NCI-H2107 treated with DMSO at 0.1 percent for 48 hours (cell line): ENCODE results near the gene ST7L.
A peak's percentile ranks its signal among the peaks of the same experiment; 100 is the strongest.

Experiments used
- DNase-seq: peaks from one replicate; lab custom pipeline; 2025; ENCODE audit not compliant: unreplicated experiment; lab: John Stamatoyannopoulos, UW

ST7L gene

GRCh38 chr1:112517231-112517630 lies 101.7 kb downstream of the ST7L start:
- DNase-seq, result no peak

DNA sequence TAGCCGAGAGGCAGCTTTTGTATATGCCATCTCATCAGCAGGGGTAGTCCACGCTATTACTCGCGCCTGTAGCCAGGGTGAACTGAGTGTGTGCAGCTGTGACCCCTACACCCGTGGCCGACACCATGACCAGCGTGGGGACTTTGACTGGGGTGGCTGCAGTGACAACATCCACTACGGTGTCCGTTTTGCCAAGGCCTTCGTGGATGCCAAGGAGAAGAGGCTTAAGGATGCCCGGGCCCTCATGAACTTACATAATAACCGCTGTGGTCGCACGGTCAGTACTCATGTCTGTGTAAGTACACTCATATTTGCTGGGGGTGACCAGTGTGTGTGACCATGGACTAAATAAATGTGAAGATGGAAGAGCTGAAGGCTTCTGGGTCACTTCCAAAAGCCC lies 102.8 kb downstream of the ST7L start:
- DNase-seq, result no peak

DNA sequence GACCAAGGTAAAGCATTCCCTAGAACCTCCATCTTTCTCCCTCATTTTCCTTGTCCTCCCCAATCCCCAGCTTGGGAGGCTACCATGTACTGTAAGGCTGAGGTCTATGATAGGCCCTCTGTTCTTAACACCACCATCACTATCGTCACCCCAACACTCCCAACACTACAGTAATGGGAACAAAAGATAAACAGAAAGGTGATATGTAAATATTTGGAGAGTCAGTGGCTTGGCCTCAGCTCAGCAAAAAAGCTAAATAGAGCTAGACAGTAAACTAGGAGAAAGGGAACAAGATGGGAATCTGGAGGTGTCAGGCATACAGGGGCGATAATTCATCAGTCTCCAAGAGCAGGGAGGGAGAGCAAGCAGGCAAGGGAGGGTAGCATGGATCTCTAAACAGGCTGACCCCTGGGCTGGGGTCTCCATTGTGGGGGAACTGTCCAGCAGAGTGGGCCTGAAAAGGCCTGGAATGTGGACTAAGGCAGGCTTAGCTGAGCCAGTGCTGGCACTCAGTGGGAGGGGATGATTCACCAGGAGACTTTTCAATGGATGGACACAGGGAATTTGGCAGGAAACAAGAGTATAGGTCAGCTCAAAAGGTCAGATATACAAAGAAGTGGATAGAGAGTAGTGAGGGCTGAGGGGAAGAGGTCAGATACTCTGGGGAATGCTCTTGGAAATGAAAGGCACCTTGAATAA lies 103.5 kb downstream of the ST7L start:
- DNase-seq, result no peak

DNA sequence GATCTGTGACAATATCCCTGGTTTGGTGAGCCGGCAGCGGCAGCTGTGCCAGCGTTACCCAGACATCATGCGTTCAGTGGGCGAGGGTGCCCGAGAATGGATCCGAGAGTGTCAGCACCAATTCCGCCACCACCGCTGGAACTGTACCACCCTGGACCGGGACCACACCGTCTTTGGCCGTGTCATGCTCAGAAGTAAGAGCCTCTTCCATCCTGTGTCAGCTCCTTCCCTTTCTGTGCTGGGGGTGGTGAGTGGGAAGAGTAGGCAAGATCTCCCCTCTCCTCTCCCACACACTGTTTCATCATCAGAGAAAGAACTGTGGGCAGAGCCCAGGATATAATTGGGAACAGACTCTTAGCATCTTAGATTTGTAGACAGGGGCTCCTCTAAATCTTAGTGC lies 104.0 kb downstream of the ST7L start:
- no peak for DNase-seq

DNA sequence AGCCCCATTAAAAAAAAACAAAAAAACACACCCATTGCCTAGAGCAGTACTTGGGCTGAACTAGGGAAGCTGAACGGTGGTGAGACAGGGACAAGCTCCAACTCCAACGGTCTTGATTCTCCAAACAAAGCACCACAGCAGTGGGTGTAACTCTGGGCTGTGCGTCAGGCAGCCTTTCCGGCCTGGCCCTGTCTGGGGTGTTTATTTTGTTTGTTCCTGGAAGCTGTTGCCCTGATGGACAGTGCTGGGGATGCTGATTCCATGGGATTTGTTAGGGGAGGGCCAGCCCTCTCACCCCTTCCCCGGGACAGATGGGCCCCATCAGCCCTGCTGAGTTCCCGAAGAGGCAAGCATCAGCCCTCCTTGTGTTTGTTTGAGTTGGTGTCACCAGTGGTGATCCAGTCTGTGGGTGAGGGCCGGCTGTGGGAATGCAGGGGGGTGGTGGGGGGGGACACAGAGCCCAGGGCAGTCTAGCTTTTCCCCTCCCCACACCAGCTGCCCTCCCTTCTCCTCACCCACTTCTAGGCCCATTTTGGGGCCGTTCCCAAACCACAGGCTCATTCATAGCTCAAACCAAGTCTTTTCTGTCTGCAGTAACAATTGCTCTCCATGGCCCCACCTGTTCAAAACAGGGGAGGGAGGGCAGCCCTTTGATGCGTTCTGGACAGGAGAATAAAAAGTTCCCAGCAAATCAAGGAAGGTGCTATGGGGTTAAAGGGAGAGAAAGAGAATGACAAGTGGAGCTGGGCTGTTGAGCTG lies 105.7 kb downstream of the ST7L start:
- peak; percentile 15 for DNase-seq

- no peak for DNase-seq
Measured at GRCh38 chr1:112511897-112512296, 107.0 kb downstream of the ST7L start.

DNA sequence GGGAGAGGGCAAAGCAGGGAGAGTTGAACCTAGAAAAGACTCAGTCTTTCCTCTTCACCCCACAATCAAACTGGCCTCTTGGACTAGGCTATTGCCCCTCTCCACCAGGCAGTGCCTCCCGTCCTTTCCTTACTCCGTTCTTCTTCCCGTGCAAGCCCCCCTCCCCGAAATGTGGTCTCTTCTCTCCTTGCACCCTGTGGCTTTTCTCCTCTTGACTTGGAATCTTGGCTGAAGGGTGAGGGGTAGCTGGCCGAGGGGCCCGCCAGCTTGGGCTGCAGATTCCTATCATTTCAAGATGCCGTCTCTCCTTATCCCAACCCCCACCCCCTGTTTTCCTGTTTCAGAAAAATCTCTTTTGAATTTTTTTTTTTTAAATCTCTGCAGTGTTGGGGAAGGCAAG lies 108.6 kb downstream of the ST7L start:
- no peak for DNase-seq

GRCh38 chr1:112509660-112510178 lies 109.2 kb downstream of the ST7L start:
- DNase-seq, result no peak

DNA sequence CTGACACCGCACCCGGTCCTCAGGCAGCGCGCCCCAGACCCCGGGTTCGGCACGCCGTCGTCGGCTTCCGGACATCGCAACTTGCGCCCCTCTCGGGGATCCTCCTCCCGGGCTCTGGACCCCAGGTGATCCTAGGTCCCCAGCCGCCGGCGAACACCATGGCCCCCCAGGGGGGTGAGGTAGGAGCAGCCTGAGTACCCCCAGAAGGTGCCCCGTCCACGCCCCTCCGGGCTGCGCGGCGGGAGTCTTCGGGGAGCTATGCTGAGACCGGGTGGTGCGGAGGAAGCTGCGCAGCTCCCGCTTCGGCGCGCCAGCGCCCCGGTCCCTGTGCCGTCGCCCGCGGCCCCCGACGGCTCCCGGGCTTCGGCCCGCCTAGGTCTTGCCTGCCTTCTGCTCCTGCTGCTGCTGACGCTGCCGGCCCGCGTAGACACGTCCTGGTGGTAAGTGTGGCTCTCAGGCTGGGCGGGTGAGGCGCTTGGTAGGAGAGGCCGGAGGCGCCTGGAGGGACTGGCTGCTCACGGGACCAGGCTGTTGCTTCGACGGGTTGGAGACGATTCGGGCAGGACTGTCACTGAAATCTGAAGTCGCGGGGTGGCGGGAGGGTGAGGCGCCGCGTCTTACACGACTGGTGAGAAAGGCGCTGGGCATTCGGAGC lies 109.8 kb downstream of the ST7L start:
- no peak for DNase-seq

DNA sequence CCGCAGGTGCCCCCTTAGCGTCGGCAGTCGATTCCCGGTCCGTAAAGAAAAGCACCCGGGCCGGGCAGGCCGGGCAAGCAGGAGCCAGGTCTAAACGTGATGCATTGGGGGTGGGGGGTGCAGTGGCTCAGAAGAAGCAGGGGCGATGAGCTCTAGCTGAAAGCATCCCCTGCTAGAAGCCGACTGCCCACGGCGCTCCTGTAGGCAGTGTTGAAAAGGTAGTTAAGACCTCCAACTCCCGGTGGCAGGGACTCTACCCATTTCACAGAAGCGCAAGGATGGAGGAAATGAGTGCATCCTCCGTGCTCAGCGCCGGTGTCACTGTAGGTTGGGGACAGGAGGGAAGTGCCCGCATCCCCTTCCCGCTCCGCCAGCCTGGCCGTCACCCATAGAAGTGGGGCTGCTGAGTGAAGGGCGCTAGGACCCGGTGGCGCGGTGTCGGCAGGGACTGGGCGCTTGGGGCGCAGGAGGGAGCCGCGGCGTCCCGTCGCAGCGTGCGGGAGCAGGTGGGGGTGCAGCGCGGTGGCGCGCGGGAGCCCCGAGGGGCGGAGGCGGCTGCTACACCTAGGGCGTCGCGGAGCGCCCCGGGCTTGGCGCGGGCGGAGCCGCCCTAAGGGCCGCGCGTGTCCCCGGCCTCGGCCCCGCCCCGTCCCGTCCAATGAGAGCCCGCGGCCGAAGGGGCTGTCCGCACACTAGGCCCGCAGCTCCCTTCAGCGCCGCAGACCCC lies 110.5 kb downstream of the ST7L start, which contains the start of gene WNT2B:
Gene WNT2B, plus strand, starts transcription at position 688 of the 727 bp plus-strand sequence. CDS start 298 bp downstream, outside the sequence.
- DNase-seq, result no peak

DNA sequence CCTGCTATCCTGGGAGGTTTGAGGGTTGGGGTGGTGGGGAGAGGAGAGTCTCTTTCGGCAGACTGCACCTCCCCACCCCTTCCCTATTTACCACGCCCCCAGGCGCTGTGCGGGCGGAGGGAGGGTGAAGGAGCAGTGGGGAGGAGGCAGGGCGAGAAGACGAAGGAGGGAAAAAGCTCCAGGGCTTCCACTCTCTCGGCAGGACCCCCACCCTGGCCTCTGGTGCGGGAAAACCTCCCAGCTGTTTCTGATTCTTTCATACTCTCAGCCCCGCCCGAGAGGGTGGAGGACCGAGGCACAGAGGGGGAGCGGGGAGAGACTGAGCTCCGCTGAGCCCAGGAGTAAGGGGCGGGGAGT lies 111.0 kb downstream of the ST7L start:
- no peak for DNase-seq

DNA sequence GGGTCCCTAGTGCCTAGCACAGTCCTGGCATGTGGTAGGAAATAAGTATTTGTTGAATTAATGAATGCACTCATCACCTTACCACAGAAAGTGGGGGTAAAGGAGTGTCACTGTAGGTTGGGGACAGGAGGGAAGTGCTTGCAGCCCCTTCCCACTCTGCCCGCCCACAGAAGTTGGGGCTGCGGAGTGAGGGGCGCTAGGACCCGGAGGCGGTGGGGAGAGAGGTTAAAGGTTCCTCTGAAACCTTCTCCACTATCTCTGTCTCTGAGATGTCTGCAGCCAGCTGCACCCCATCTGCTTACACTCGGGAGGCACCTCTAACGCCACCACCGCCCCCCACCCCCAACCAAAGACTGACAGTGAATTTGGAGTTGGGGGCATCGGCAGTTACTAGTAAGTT lies 111.6 kb downstream of the ST7L start:
- no peak for DNase-seq

DNA sequence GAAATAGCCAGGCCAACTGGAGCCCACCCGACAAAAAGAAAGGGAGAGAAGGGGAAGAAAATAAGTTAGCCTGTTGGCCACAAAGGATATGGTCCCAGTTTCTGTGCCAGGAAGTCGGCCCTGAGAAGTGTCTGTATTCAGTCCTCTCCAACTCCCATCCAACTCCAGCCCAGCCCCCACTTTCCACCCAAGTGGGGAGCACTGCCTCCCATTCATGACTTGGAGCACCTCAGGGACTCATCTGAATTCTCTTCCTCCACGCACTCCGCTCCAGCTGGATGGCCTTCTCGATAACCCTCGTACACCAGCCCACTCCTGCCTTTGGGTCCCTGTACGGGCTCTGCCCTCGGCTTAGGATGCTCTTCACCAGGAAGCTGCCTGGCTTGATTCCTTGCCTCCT lies 112.2 kb downstream of the ST7L start:
- DNase-seq, result no peak

- no peak for DNase-seq
Measured at GRCh38 chr1:112506306-112506705, 112.6 kb downstream of the ST7L start.

DNA sequence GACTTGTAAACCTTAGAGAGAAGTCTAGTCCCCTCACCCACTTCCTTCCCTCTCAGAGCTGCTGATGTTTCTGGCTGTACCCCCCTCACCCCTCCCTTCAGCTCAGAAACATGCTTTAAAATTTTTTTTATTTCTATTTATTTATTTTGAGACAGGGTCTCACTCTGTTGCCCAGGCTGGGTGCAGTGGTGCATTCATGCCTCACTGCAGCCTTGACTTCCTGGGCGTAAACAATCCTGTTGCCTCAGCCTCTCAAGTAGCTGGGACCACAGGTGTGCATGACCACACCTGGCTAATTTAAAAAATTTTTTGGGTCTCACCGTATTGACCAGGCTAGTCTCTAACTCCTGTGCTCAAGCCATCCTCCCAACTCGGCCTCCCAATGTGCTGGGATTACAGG lies 113.1 kb downstream of the ST7L start:
- no peak for DNase-seq

GRCh38 chr1:112505400-112505785 lies 113.5 kb downstream of the ST7L start:
- no peak for DNase-seq

GRCh38 chr1:112504661-112505399 lies 114.1 kb downstream of the ST7L start:
- no peak for DNase-seq

DNA sequence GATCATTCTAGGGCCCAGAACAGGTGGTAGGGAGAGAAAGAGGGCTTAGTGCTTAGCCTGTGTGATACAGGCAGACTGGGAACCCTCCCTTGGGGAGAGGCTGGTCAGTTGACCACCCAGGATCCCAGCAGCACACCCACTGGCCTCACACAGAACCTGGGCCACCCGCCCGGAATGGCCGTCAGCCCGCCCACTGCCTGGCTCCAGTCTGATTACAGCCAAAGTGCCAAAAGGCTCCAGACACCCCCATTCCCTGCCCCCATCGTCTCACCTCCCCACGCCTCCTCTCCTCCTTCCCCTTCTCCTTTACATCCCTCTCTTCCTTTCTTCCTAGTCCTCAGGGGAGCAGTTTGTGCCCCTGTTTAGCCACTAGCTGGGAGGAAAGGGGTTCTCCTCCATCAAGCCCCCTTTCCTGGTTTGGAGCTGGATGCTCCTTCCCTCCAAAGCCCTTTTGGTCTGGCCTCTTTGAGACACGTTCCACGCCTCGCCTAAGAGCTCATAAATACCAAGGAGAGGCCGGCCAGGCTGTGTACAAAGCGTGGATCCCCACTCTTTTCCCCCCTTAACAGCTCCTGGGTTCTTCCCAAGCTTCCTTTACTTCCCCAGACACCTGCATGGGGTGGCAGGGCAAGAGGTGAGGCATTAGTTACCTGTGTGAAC lies 114.8 kb downstream of the ST7L start:
- no peak for DNase-seq

DNA sequence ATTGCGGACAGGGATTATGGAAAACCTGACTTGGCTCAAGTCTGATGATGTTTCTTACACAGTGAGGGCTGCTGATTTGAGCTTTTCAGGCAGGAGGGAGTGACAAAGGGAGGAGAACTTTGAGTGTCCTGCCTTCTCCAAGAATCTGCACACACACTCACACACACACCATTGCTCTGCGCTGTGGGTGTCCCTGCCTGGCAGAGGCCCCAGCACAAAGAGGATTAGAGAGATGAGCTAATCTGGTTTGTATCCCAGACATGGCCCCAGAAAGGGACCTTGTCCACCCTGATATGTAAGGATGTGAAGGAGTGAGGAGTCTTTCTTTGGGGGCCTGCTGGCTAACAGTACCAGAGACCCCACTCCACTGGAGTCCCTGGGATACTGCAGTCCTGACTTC lies 116.1 kb downstream of the ST7L start:
- DNase-seq, result no peak
